Measurements from ENCODE around the gene CCL7. TPM values are rescaled to one million over a fixed set of nuclear protein-coding genes. Genes with fewer than 3 reads are reported as not detected.

The CCL7 gene
- total RNA-seq, 1 donor from 2014 or later, result not detected

DNA sequence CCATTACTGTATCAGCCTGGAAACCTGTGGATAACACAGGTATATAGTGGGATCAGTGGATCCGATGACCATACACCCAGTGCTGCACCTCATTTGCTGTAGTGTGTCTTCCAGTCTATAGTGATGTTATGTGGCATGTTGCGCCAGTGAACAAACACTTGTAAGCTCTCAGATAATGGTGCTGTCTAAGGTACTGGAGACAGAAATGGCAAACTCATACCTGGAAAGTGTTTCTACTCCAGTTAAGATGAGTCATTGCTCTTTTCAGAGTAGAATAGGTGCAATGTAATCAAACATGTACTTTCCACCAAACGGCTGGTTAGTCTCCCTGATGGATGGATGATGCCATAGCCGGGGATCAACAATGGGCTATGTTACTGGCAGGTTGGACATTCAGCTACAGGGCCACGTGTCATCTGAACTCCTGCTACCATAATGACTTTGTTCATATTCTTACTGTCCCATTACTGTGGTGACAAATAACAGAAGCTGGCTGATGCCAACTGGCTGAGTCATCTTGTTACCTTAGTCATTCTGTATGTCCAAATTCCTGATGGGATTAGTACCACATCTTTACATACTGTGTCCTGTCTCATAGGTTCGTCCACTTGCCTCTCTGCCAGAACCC lies 21.8 kb downstream of the CCL7 start:
- no peak overlapping the region for H3K4me3 Mint-ChIP-seq (ENCODE audit: unreplicated experiment)
- TF ChIP-seq CTCF (IDR thresholded peaks at IDR 0.05), result no peak
- H3K36me3 Mint-ChIP-seq (ENCODE audit: unreplicated experiment), result no peaks in the 10 kb centered on the region
- H3K4me1 Mint-ChIP-seq (ENCODE audit: unreplicated experiment), result peaks cover 20% of the 10 kb centered on the region
- H3K9me3 Mint-ChIP-seq (ENCODE audit: unreplicated experiment), result no peaks in the 10 kb centered on the region
- no peak overlapping the region for H3K27ac Mint-ChIP-seq (ENCODE audit: unreplicated experiment)
- no peaks in the 10 kb centered on the region for H3K27me3 Mint-ChIP-seq (ENCODE audit: unreplicated experiment)
- DNase-seq (ENCODE audit: extremely low spot score, unreplicated experiment), result peak; percentile 44

- no peaks in the 10 kb centered on the region for H3K27me3 Mint-ChIP-seq (ENCODE audit: unreplicated experiment)
- no peak overlapping the region for H3K27ac Mint-ChIP-seq (ENCODE audit: unreplicated experiment)
- peaks cover 24% of the 10 kb centered on the region for H3K4me1 Mint-ChIP-seq (ENCODE audit: unreplicated experiment)
- no peak overlapping the region for H3K4me3 Mint-ChIP-seq (ENCODE audit: unreplicated experiment)
- DNase-seq (ENCODE audit: extremely low spot score, unreplicated experiment), result peak; percentile 7
- no peaks in the 10 kb centered on the region for H3K9me3 Mint-ChIP-seq (ENCODE audit: unreplicated experiment)
- H3K36me3 Mint-ChIP-seq (ENCODE audit: unreplicated experiment), result no peaks in the 10 kb centered on the region
- no peak for TF ChIP-seq CTCF (IDR thresholded peaks at IDR 0.05)
These were observed 29.0 kb downstream of the CCL7 start for GRCh38 chr17:34299027-34299426.

- no peaks in the 10 kb centered on the region for H3K9me3 Mint-ChIP-seq (ENCODE audit: unreplicated experiment)
- no peak overlapping the region for H3K4me3 Mint-ChIP-seq (ENCODE audit: unreplicated experiment)
- H3K27me3 Mint-ChIP-seq (ENCODE audit: unreplicated experiment), result no peaks in the 10 kb centered on the region
- DNase-seq (ENCODE audit: extremely low spot score, unreplicated experiment), result peak; percentile 2
- peaks cover 24% of the 10 kb centered on the region for H3K4me1 Mint-ChIP-seq (ENCODE audit: unreplicated experiment)
- H3K27ac Mint-ChIP-seq (ENCODE audit: unreplicated experiment), result no peak overlapping the region
- H3K36me3 Mint-ChIP-seq (ENCODE audit: unreplicated experiment), result no peaks in the 10 kb centered on the region
- no peak for TF ChIP-seq CTCF (IDR thresholded peaks at IDR 0.05)
These were observed 30.0 kb downstream of the CCL7 start for GRCh38 chr17:34299956-34300577.

DNA sequence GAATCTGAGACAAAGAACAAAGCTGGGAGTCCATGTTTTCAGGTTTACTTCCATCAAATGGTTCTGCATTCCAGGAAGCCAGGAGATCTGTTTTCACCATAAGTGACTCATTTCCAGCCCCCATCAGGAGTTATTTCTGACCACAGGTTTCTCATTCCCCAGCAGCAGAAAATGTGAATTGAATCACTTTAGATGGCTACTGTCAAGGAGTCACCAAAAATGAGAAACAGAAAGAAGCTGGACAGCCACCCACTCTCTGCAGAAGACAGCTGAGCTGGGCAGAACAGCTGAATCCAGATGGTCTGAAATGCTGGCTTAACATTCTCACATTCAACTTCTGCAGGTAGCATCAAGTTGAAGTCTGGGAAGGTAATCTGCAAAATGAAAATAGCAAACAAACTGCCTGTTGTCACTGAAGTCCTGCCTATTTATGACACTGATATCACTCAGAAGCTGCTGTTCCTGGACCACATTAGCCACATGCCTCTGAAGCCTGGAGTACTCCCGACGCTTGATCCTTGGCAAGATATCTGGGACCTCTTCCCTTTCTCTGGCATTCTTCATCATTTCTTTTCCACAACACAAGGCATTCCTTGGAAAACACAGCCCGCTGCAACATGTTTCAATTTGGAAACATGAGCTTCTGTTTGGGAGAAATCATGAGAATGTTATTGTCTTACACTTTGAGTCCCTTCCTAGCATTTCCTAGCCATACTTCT lies 30.8 kb downstream of the CCL7 start:
- peak; percentile 8 for DNase-seq (ENCODE audit: extremely low spot score, unreplicated experiment)
- H3K4me3 Mint-ChIP-seq (ENCODE audit: unreplicated experiment), result no peak overlapping the region
- no peaks in the 10 kb centered on the region for H3K27me3 Mint-ChIP-seq (ENCODE audit: unreplicated experiment)
- H3K9me3 Mint-ChIP-seq (ENCODE audit: unreplicated experiment), result no peaks in the 10 kb centered on the region
- H3K4me1 Mint-ChIP-seq (ENCODE audit: unreplicated experiment), result peaks cover 27% of the 10 kb centered on the region
- TF ChIP-seq CTCF (IDR thresholded peaks at IDR 0.05), result no peak
- no peaks in the 10 kb centered on the region for H3K36me3 Mint-ChIP-seq (ENCODE audit: unreplicated experiment)
- H3K27ac Mint-ChIP-seq (ENCODE audit: unreplicated experiment), result no peak overlapping the region

GRCh38 chr17:34301986-34302385 lies 32.0 kb downstream of the CCL7 start:
- Mint-ChIP-seq H3K9me3 (ENCODE audit: unreplicated experiment) (no peaks in the 10 kb centered on the region), H3K36me3 (ENCODE audit: unreplicated experiment) (no peaks in the 10 kb centered on the region), H3K4me3 (ENCODE audit: unreplicated experiment) (no peak overlapping the region), H3K27me3 (ENCODE audit: unreplicated experiment) (no peaks in the 10 kb centered on the region), H3K4me1 (ENCODE audit: unreplicated experiment) (peaks cover 32% of the 10 kb centered on the region), H3K27ac (ENCODE audit: unreplicated experiment) (no peak overlapping the region)
- TF ChIP-seq CTCF (IDR thresholded peaks at IDR 0.05), result no peak
- DNase-seq (ENCODE audit: extremely low spot score, unreplicated experiment), result peak; percentile 6

Measured in osteocyte (in vitro differentiated cells).